ENCODE measurements around the gene HCK. TPM values are rescaled to one million over a fixed set of nuclear protein-coding genes. Genes with fewer than 3 reads are reported as not detected.

HCK gene
- total RNA-seq, 1 experiment from 2014 or later, result 1.3 TPM

GRCh38 chr20:32063695-32064094 is 11.7 kb downstream of the HCK start (continued):
- TF ChIP-seq, protein P1, sequence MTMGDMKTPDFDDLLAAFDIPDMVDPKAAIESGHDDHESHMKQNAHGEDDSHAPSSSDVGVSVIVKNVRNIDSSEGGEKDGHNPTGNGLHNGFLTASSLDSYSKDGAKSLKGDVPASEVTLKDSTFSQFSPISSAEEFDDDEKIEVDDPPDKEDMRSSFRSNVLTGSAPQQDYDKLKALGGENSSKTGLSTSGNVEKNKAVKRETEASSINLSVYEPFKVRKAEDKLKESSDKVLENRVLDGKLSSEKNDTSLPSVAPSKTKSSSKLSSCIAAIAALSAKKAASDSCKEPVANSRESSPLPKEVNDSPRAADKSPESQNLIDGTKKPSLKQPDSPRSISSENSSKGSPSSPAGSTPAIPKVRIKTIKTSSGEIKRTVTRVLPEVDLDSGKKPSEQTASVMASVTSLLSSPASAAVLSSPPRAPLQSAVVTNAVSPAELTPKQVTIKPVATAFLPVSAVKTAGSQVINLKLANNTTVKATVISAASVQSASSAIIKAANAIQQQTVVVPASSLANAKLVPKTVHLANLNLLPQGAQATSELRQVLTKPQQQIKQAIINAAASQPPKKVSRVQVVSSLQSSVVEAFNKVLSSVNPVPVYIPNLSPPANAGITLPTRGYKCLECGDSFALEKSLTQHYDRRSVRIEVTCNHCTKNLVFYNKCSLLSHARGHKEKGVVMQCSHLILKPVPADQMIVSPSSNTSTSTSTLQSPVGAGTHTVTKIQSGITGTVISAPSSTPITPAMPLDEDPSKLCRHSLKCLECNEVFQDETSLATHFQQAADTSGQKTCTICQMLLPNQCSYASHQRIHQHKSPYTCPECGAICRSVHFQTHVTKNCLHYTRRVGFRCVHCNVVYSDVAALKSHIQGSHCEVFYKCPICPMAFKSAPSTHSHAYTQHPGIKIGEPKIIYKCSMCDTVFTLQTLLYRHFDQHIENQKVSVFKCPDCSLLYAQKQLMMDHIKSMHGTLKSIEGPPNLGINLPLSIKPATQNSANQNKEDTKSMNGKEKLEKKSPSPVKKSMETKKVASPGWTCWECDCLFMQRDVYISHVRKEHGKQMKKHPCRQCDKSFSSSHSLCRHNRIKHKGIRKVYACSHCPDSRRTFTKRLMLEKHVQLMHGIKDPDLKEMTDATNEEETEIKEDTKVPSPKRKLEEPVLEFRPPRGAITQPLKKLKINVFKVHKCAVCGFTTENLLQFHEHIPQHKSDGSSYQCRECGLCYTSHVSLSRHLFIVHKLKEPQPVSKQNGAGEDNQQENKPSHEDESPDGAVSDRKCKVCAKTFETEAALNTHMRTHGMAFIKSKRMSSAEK (CRISPR knock-in tag; IDR thresholded peaks at IDR 0.05; ENCODE audit: borderline replicate concordance), result no peak

DNA sequence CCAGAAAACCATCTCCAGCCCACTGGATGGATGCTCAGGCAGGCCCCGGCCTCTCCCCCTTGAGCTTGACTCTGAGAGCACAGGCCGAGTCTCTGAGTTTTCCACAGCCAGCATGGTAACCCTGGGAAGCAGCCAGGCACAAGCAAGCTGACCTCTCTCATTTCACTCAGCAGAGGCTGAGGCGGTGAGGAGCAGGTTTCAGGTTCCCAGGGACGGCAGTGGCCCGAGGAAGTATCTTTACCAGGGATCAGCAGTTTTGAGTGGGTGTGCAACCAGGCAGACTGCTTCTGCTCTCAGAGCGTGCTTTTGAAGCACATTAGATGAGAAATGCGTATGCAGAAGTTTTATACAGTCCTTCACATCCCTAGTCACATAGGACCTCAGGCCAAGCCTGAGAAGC is 12.6 kb downstream of the HCK start:
- POLR2A ChIA-PET, result interaction anchor here (0.5 kb wide), 1 partner anchor 28 kb away, joined by 3 read pairs; no protein-coding TSS in a partner anchor

More for the DNA sequence above, 12.6 kb downstream of the HCK start:
- TF ChIP-seq PRRX2 (CRISPR knock-in tag; IDR thresholded peaks at IDR 0.05) (no peak), ELF4 (CRISPR knock-in tag; IDR thresholded peaks at IDR 0.05; ENCODE audit: low read depth) (no peak), MXD4 (CRISPR knock-in tag; IDR thresholded peaks at IDR 0.05; ENCODE audit: borderline replicate concordance) (no peak)
- TF ChIP-seq, protein P2, sequence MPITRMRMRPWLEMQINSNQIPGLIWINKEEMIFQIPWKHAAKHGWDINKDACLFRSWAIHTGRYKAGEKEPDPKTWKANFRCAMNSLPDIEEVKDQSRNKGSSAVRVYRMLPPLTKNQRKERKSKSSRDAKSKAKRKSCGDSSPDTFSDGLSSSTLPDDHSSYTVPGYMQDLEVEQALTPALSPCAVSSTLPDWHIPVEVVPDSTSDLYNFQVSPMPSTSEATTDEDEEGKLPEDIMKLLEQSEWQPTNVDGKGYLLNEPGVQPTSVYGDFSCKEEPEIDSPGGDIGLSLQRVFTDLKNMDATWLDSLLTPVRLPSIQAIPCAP (CRISPR knock-in tag; IDR thresholded peaks at IDR 0.05), result no peak
- TF ChIP-seq, protein P3, sequence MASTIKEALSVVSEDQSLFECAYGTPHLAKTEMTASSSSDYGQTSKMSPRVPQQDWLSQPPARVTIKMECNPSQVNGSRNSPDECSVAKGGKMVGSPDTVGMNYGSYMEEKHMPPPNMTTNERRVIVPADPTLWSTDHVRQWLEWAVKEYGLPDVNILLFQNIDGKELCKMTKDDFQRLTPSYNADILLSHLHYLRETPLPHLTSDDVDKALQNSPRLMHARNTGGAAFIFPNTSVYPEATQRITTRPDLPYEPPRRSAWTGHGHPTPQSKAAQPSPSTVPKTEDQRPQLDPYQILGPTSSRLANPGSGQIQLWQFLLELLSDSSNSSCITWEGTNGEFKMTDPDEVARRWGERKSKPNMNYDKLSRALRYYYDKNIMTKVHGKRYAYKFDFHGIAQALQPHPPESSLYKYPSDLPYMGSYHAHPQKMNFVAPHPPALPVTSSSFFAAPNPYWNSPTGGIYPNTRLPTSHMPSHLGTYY (CRISPR knock-in tag; IDR thresholded peaks at IDR 0.05), result no peak
- TF ChIP-seq, protein P1 (CRISPR knock-in tag; IDR thresholded peaks at IDR 0.05; ENCODE audit: borderline replicate concordance), result no peak
- TF ChIP-seq, protein P4, sequence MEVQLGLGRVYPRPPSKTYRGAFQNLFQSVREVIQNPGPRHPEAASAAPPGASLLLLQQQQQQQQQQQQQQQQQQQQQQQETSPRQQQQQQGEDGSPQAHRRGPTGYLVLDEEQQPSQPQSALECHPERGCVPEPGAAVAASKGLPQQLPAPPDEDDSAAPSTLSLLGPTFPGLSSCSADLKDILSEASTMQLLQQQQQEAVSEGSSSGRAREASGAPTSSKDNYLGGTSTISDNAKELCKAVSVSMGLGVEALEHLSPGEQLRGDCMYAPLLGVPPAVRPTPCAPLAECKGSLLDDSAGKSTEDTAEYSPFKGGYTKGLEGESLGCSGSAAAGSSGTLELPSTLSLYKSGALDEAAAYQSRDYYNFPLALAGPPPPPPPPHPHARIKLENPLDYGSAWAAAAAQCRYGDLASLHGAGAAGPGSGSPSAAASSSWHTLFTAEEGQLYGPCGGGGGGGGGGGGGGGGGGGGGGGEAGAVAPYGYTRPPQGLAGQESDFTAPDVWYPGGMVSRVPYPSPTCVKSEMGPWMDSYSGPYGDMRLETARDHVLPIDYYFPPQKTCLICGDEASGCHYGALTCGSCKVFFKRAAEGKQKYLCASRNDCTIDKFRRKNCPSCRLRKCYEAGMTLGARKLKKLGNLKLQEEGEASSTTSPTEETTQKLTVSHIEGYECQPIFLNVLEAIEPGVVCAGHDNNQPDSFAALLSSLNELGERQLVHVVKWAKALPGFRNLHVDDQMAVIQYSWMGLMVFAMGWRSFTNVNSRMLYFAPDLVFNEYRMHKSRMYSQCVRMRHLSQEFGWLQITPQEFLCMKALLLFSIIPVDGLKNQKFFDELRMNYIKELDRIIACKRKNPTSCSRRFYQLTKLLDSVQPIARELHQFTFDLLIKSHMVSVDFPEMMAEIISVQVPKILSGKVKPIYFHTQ (CRISPR knock-in tag; IDR thresholded peaks at IDR 0.05), result no peak
- Mint-ChIP-seq H3K27ac (no peak overlapping the region), H3K4me1 (peaks cover 10% of the 10 kb centered on the region), H3K9me3 (no peaks in the 10 kb centered on the region), H3K4me3 (no peak overlapping the region), H3K36me3 (no peaks in the 10 kb centered on the region), H3K27me3 (ENCODE audit: low read depth) (peaks cover 10% of the 10 kb centered on the region; the same call in 1 of the 2 replicates)
- CTCF ChIA-PET, result interaction anchor here (0.6 to 1.1 kb wide), 2 partner anchors 129 to 161 kb away, joined by 3 read pairs; no protein-coding TSS in a partner anchor
- no peak for DNase-seq (ENCODE audit: low spot score)
- ATAC-seq, result no peak

Data from WTC11 (cell line).